H54 (cell line): ENCODE results near the gene PLCD3.

Experiments used
- DNase-seq: peaks from one replicate; pipeline ENCODE4 v3.0.0; 2011; ENCODE audit warnings: low spot score, mixed read lengths; ENCODE audit not compliant: insufficient read length
- FAIRE-seq: peaks from 3 replicates; lab custom pipeline; 2011; peaks lifted over from hg19 to GRCh38; lab: Jason Lieb, UNC
- POLR2A ChIP-seq: IDR thresholded peaks from 2 replicates; pipeline ENCODE4 v1.6.1; 2011; ENCODE audit warnings: low read depth, mild to moderate bottlenecking, low read length

The PLCD3 gene

GRCh38 chr17:45132320-45132571 is at the start of gene PLCD3:
TSS of gene PLCD3 (minus strand) at chr17:45132515. CDS start at chr17:45132410, 105 bp downstream.
- no peak for FAIRE-seq
- DNase-seq: no peak
- TF ChIP-seq POLR2A: no peak

- no peak for TF ChIP-seq POLR2A
- FAIRE-seq (no peak), DNase-seq (no peak)
These were observed 45.2 kb upstream of the PLCD3 start for GRCh38 chr17:45177563-45177962.

- no peak for TF ChIP-seq POLR2A
- DNase-seq: no peak
- FAIRE-seq: no peak
These were observed 43.4 kb upstream of the PLCD3 start for GRCh38 chr17:45175759-45176115.

DNA sequence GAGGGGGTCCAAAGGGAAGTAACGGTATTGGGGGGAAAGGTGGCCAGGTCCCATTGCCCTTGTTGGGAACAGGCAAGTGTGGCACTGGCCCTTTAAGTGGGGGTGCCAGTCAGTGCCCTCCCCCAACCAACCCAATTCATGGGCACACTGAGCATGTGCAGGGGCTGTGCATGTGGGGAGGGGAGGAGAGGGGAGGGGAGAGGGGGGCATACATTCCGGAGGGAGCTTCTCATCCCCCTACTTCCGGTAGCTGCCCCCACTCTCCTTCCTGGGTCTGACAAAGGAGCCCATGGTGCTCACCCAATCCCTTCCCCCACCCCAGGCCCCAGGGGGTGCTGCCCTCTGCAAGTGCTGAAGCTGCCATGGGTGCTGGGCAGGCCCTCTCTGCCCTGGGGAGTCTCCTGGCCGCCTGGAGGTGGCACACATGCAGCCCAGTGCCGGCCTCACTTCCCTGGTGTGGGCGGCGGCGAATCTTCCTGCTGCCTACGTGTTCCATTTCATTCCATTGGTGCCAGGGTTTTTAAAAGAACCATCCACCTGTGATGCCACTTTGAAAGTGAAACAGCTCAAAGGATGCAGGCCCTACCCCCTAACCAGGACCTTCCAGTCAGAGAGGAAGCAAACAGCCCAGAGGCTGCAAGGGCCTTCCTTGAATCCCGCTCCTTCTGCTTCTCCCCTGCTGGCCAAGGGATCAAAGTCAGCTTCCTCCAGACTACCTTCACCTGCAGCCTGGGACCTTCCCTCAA is 40.4 kb upstream of the PLCD3 start:
- peak; percentile 65 for FAIRE-seq
- TF ChIP-seq POLR2A: peak; percentile 46; the same call in 1 of the 2 replicates
- DNase-seq: peak; percentile 88

- DNase-seq (no peak), FAIRE-seq (no peak)
- peak; percentile 29; the same call in 1 of the 2 replicates for TF ChIP-seq POLR2A
These were observed 39.9 kb upstream of the PLCD3 start for GRCh38 chr17:45172232-45172540.

- peak; percentile 73 for DNase-seq
- FAIRE-seq: no peak
- TF ChIP-seq POLR2A: peak; percentile 36; the same call in 1 of the 2 replicates
These were observed 39.3 kb upstream of the PLCD3 start for GRCh38 chr17:45171338-45172231.

- peak; percentile 50 for FAIRE-seq
- TF ChIP-seq POLR2A: no peak; the same call in none of the 2 replicates
- peak; percentile 81 for DNase-seq
These were observed 38.6 kb upstream of the PLCD3 start for GRCh38 chr17:45170931-45171337.

DNA sequence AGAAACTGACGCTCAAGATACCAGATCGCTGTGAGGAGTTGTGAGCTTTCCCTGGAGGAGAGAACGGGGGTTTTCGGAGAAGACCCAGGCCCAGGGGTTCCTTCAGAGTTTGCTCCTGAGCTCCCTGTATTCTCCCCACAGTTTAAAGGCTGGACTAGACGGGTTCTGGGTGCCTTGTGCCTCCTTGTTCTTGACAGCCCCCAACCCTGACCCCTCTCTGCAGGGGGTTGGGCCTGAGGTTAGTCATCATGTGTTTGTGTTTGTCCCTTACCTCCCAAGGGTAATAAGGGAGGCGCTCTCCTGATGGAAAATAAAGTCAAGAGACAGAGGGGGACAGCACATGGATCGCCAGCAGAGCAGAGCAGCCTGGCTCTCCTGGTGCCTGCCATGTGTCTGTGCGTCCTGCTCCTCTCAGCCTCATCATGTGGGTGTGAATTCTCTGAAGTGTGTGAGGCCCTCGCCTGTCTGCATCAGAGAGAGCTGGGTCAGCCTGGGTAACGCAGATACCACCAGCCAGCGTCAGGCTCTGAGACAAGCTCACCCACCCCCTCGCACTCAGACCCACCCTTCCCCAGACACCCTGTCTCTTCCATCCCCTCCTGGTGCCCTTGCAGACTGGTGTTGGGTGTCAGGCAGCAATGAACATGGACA is 38.1 kb upstream of the PLCD3 start:
- FAIRE-seq (no peak), DNase-seq (no peak)
- TF ChIP-seq POLR2A: peak; percentile 48; the same call in 1 of the 2 replicates

GRCh38 chr17:45168991-45169752 is 36.9 kb upstream of the PLCD3 start:
- FAIRE-seq: no peak
- DNase-seq: no peak
- TF ChIP-seq POLR2A: no peak

GRCh38 chr17:45164734-45165269 is 32.5 kb upstream of the PLCD3 start:
- DNase-seq (no peak), FAIRE-seq (no peak)
- TF ChIP-seq POLR2A: no peak

GRCh38 chr17:45162025-45162687 is 29.8 kb upstream of the PLCD3 start:
- no peak for FAIRE-seq

DNA sequence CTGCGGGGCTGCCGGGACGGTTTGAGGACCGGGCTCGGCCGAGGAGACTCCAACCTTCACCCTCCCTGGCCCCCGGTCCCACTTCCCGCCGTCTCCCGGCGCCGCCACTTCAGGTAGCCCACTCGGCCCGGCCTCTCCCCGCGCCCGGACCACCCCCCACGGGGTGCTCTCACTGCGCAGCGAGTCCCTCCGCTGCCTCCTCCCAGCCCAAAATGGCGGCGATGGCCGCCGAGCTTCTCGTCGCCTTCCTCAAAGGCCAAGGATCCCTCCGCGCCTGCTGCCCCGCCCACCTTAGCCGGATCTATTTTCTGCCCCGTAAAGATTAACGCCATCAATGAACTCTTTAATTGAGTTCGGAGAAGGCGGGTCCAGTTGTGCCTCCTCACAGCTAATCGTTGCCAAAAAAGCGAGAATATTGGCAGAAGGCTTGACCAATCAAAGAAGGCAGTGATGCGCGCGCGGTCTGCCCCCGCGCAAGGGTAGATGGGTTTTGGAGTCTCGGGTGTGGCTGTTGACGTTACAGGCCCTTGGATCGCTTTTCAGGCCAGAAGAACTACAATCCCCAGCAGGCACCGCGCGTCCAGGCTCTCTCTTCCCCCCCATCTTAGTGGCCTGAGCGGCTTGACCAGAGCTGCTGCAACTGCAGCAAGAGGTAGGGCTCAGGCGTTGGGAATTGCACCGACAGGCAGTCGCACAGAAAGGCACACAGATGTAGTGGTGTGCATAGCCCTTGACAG is 29.1 kb upstream of the PLCD3 start, which contains the start of gene HEXIM2:
TSS of gene HEXIM2 (plus strand) at position 588 of the 737 bp plus-strand sequence. CDS start 919 bp downstream, outside the sequence.
- peak; percentile 83 for TF ChIP-seq POLR2A
- peak; percentile 85 for DNase-seq
- peak; percentile 48 for FAIRE-seq

More at GRCh38 chr17:45162025-45162687, 29.8 kb upstream of the PLCD3 start:
- TF ChIP-seq POLR2A: no peak
- no peak for DNase-seq
